ENCODE results near the gene SHC1.
A peak's percentile ranks its signal among the peaks of the same experiment; 100 is the strongest.

SHC1 gene

GRCh38 chr1:154956544-154956941 lies 14.0 kb downstream of the SHC1 start:
- no peak for DNase-seq

DNA sequence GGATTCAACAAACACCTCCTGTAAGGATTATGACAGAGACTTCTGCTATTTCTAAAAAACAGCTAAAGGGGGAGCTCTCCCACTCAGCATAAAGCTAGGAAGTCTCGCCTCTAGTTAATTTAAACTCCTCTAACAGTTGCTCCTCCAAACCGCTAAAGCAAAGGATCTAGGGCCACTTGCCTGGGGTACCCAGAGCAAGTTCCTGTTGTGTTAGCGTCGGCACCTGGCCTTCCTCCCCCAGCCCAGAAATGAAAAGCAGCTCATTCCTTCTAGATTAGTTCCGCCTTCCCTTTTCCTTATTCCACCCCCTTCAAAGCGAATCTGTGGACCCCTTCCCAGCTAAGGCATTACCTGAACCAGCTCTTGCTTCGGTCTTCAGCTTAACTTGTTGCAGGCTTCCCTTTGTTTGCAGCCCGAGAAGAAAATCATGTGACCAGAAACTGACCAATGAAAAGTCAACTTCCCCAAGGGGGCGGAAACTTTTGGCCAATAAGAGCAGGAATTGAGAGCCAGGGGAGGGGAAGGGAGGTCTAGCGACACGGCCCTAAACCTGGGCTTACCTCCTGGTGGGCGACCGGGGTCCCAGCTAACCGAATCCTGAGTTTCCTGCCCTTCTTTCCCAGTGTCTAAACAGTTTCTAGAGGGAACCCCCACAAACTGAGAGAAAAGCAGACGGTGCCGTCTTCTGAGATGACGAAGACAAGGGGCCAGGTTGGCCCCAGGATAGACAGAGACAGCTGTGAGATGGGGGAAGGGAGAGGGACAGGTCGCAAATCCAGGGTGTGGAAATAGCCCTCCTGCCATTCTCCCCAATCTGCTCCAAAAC lies 14.6 kb downstream of the SHC1 start, which contains the start of gene PBXIP1:
TSS of gene PBXIP1 (minus strand) at position 382 of the 826 bp plus-strand sequence. CDS start 2,378 bp downstream, outside the sequence.
- DNase-seq, result peak; percentile 71

DNA sequence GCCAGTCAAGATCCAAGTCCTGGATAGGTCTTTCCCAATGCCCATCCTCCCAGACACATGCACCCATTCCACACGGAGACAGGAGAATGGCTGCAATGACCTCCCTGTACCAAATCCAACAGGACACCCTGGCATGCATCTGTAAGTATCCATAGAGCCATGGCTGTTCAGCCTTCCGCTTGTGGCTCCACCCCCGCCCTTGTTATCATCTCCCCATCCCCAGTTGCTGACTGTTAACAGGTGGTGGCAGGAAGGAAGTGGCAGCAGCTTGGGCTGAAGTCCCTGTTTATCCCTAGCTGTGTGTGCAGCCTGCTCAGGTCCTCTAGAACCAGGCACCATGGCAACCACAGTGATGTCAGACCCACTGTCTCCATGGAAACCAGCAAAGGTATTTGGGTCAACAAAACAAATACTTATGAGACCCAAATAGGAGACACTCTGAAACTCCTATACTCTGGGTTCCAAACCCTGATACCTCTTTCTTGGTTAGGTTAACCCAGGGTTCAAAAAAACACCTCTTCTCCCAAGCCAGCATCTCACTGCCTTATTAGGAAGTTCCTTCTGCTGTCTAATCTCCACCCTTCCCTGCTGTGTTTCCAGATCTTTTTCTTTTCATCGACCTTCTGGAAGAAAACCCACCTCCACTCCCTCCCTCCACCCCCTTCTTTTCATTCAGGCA lies 15.4 kb downstream of the SHC1 start:
- DNase-seq, result peak; percentile 74

- no peak for DNase-seq
These were observed 16.0 kb downstream of the SHC1 start for GRCh38 chr1:154954541-154954940.

DNA sequence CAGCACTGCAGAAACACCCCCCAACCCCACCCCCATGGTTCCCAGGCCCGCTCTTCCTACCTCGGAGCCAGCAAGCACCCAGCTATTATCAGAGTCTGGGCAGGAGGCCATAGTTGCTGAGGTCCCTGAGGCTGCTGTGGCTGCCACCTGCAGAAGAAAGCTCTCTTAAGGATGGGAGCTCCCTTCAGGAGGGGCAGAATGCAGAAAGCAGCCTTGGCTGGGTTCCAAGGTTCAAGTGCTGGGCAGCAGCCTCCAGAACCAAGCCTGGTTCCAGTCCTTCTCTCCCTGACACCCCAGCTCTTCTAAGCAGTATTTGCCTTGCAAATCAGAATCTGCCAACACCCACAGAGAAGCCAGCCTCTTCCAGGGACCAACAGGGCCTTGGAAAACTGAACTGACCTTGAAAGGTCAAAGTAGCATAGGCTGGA lies 16.9 kb downstream of the SHC1 start:
- DNase-seq, result no peak

DNA sequence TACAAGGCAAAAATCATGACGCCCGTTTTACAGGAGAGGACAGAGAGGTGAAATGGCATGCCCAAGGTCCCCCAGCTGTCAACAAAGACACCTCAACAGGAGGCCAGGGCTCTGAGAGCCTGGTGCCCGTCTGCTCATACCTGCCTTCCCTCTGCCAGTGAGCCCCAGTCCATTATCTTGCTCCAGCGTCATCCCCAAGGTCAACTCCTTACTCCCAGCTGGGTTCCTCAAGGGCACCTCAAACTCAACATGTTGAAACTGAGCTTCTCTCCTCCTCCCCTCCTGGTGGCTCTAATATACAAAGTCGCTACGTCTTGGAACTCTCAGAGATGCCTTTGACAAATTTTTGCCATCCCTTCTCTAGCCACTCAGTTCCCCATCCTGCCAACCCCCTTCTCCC lies 17.9 kb downstream of the SHC1 start:
- no peak for DNase-seq

- DNase-seq, result peak; percentile 49
These were observed 18.5 kb downstream of the SHC1 start for GRCh38 chr1:154951901-154952657.

DNA sequence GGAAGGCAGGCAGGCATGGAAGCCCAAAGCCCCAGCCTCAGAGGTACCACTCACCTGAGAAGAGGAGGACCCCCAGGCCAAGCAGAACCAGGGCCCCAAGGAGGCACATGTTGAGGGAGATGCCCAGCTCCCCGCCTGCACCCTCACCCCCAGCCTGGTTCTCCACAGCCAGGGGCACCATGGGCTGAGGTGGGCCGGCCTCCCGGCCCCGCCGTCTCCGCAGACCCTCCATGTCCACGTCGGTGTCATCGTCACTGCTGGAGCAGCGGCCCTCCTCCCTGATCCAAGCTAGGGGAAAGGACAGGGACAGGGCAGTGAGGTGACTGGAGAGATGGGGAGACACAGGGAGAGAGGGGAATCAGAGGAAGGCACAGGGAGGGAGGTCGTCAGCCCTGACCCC lies 22.5 kb downstream of the SHC1 start:
- DNase-seq, result no peak

- DNase-seq, result no peak
These were observed 24.3 kb downstream of the SHC1 start for GRCh38 chr1:154945962-154946850.

- DNase-seq, result no peak
These were observed 25.2 kb downstream of the SHC1 start for GRCh38 chr1:154945160-154945961.

- DNase-seq, result no peak
These were observed 26.0 kb downstream of the SHC1 start for GRCh38 chr1:154944401-154945159.

DNA sequence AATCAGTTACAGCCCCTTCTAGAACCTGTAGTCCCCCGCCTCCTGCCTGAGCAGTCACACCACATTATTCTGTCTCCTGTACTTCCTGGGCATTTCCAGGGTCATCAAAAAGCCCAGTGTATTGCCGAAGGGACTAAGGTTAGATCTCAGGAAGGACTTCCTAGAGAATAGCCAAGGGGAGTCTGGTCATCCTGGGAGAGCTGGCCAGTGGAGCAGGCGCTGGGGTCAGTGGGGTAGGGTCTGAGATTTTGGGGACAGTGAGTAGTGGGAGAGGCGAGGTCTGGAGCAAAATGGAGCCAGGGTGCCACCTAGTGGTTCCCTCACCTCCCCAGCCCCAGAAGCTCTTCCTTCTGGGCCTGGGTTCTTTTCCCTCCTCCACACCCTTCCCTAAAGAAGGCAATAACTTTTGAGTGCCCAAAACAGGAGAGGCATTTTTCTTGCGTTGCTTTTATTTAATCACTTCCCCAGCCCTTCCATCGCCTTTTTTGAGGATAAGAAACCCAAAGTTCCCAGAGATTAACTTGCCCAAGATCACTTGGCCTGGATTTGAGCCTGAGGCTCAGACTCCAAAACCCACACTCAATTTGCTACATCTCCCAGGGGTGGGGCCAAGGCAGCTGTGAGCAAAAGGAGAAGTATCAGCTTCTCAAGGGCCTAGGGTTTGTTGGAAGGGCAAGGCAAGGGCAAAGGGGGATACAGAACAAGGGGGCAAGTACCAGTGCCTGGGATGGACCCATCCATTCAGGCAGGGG lies 26.7 kb downstream of the SHC1 start:
- DNase-seq, result peak; percentile 54

- DNase-seq, result no peak
These were observed 29.1 kb downstream of the SHC1 start for GRCh38 chr1:154941333-154942013.

DNA sequence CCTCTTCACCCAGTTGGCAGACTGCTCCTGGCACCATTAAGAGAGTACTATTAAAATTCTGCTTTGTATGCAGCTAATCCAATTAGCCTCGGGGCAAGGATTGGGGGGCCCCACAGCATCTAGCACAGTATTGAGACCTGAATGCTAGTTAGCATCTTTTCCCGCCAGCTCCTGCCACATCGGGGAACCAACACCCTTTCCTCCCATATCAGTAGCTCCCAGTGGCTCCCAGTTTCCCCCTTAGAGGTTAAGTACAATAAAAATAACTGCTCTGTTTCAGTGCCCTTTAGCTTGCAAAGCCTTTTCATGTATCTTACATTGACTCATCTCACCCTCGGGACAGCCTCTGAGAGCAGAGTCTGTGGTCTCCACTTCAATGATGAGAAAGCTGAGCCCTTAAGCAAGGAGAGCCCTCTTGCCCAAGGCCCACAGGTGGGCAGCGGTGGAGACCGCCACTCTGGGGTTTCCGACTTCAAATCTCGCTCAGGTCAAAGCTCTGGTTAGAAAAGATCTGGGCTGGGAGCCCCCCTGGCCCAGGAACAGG lies 29.8 kb downstream of the SHC1 start:
- DNase-seq, result no peak

- DNase-seq, result no peak
These were observed 30.4 kb downstream of the SHC1 start for GRCh38 chr1:154940213-154940560.

GRCh38 chr1:154938604-154939399 lies 31.7 kb downstream of the SHC1 start:
- no peak for DNase-seq

- DNase-seq, result no peak
These were observed 32.6 kb downstream of the SHC1 start for GRCh38 chr1:154937988-154938386.
